ENCODE results near the gene CLPTM1L.

CLPTM1L gene

DNA sequence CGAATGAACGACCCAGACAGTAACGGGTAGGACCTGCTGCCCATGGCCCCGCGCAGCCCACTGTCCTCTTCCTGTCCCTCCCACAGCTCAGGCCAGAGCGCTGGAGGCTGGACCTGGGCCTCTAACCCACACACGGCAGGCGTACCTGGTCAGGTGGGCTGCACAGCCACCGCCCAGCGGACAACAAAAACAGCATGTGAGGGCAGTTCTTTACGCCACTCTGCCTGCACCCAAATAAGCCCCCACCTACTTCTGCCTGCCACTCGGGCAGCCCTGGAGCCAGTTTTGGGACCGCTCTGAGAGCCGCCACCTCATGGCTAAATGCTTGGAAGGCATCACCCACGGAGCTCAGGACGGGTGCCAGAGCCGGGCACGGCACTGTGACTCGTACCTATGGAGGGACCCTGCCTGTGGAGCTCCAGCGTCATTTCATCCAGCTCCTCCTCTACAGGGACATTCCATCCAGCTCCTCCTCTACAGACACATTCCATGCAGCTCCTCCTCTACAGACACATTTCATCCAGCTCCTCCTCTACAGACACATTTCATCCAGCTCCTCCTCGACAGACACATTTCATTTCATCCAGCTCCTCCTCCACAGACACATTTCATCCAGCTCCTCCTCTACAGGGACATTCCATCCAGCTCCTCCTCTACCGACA, 18.9 kb downstream of the CLPTM1L start:
- DNase-seq (ENCODE audit: low read depth), result no peak

DNA sequence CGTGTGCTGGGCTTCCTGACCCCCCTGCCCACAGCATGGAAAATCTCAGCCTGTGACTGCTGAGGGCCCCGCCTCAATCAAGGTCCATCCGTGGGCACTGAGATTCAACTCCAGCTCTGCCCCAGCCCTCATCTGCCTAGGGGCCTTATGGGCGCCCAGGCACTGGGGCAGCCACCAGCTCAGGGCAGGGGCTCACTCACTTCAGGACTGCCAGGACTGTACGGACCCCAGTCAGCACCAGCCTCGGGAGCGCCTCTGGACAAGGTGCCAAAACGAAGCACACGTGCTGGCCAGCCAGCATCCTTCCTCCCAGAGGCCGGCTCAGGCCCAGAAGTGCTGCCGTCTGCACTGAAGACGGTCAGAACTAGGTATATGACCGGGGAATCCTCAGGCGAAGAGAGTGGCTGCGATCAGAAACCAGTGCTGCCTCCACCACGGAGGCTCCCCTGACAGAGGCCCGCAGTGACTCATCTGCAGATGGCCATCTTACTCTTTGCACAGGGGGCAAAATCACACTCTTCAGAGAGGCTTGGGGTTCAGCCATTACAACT, 19.6 kb downstream of the CLPTM1L start:
- no peak for DNase-seq (ENCODE audit: low read depth)

DNA sequence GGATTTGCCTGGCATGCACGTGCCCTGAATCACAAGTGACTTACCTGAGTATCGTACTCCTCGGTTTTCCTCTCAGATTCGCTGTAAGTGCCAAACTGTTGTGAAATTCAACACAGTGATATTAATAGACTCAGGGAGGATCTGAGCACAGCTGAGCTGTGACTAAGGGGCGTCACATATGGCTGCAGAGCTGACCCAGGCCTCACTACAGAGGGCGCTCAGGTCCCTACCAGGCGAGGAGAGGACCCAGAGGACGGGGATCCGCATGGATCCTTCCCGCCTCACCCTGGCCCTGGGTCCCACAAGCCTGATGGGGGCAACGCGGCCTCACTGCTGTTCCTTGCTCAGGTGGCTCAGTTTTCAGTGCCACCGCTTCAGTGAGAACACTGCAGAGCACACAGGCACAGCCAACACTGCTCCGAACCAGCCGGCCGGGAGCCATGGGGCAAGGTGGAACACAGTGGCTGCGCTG, 20.1 kb downstream of the CLPTM1L start:
- no peak for DNase-seq (ENCODE audit: low read depth)

DNA sequence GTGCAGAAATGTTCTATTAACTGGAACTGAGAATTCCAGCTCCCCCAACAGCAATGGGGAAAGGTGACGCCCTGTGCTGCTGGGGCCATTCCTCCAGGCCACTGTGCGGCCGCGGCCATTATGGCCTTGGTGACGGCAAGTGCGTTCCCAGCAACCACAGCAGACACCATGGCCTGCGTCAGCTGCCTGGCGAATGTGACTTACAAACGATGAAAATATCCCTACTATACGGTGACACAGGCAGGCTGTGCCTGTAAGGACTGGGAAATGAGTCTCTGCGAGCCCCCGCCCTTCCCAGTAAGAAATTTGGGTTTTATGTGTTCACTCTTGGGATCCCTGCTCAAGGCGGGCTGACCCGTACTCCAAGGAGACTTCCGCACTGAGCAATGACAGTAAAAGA, 20.6 kb downstream of the CLPTM1L start:
- no peak for DNase-seq (ENCODE audit: low read depth)

DNA sequence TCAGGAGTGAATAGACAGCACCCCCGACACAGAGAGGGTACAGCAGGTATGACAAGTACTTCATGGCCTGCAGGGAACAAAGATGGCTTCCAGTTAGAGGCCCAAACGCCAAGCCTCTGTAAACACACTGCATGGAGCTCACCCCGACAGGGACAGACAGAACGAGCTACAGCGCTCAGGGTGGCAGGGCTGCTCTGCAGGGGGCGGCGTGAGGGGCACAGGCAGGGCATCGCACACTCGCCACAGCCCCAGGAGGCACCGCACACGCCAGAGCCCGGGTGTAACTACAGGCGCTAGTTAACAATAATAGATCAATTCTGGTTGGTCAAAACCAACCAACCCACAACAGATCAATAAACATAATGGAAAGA, 21.1 kb downstream of the CLPTM1L start:
- no peak for DNase-seq (ENCODE audit: low read depth)

DNA sequence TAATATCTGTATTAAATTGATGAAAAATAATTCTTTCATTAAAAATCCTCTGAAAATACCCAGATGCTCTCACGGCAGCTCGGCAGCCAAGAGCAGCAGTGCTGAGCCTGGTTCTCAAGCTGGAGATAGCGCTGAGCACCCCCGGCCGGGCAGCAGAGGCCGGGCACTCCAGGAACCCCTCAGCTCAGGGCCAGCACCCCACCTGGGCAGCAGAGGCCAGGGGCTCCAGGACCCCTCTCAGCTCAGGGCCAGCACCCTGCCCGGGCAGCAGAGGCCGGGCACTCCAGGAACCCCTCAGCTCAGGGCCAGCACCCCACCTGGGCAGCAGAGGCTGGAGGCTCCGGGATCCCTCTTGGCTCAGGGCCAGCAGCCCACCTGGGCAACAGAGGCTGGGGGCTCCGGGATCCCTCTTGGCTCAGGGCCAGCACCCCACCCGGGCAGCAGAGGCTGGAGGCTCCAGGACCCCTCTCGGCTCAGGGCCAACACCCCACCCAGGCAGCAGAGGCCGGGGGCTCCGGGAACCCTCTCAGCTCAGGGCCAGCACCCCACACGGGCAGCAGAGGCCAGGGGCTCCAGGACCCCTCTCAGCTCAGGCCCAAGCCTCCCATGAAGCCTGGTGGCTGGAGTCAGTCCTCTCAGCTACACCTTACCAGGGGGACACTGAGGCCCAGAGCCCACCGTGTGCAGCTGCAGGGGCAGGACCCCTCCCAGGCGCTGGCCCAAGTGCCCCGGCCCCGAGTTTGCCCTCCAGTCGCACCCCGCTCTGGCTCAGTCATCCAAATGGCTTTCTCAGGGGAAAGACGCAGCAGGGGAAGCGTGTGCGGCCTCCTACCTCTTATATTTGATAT, 21.7 kb downstream of the CLPTM1L start:
- no peak for DNase-seq (ENCODE audit: low read depth)

DNA sequence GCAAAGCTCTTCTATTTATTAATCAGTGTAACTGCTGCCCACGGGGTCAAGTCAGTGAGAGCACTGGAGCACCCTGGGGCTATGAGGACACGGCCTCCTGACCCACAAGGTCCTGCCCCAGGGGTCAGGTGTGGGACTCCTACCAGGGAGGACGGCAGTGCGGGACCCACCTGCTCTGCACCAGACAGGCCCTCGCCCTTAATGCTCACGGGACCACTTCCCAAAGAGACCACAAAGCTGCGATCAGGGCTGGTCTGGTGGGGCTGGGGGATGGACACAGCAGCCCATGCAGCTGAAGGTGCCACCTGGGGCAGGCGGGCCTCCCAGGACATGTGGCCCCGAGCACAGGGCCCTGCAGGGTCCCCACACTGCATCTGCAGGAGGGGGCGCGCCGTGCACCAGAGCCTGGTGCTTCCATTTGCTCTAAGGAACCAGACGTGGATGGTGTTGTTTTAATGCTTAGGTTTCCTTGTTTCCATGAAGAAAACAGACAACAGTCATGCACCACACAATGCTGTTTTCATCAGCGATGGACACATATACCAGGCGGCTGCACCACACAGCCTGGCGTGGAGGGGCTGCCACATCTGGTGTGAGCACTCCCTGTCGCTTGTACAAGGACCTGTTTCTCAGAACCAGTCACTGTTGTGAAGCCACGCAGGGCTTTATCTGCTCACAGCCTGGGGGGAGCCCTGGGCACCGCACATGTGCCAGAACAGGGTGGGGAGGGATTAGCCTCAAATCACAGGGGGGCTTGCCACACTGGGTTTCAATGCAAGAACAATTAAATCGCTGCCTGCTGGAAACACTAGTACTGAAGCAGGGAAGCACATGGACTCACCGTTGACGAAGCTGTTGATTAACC, 22.6 kb downstream of the CLPTM1L start:
- DNase-seq (ENCODE audit: low read depth), result no peak

DNA sequence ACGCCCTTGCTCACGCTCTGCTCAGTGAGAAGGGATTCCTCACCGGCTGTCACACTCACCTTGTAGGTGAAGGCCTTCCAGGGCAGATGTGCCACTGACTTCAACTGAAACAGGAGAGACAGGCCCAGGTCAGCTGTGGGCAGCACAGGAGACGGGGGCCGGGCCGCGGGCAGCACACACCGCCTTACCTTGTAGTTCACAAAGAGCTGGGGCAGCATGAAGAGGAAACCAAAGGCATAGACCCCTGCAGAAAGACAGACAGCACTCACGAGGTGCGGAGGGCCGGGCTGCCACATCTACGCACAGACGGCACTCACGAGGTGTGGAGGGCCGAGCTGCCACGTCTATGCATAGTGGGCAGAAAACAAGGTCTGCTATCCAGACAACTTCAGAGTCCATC, 23.3 kb downstream of the CLPTM1L start:
- no peak for DNase-seq (ENCODE audit: low read depth)

DNA sequence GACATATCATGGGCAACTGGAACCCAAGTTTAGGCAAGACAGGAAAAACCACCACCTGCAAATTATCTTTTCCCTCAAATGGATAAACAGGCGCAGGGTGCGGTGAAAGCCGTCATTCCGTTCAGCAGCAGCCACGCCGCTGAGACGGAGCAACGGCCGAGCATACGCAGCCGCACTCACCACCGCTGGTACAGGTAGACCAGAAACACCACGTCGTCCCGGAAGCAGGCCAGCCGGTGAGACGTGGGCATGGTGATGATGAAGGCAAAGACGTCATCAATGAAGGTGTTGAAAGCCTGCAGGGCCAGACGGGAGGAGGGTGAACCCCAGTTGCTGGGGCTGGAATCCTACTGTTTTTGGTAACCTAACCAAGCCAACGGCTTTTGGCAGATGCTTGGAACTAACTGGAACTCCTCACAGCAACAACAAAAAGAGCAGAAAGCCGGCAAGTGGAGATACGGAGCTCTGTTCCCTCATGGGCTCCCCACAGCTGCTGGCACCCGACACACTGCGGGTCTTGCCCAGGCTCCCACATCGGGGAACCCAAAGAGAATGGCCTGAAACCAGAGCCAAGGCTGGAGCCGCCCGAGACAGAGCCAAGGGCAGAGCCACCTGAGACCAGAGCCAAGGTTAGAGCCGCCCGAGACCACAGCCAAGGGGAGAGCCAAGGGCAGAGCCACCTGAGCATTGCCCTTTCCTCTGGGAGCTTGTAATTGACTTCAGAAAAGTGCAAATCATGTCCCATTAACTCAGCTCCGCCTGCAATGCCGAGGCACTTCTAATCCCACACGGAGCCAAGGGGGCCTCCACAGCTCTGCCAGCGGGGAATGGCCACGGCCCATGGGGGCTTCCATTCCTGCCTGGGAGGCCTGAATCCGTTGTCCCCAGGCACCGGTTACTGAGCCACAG, 24.2 kb downstream of the CLPTM1L start:
- DNase-seq (ENCODE audit: low read depth), result no peak

DNA sequence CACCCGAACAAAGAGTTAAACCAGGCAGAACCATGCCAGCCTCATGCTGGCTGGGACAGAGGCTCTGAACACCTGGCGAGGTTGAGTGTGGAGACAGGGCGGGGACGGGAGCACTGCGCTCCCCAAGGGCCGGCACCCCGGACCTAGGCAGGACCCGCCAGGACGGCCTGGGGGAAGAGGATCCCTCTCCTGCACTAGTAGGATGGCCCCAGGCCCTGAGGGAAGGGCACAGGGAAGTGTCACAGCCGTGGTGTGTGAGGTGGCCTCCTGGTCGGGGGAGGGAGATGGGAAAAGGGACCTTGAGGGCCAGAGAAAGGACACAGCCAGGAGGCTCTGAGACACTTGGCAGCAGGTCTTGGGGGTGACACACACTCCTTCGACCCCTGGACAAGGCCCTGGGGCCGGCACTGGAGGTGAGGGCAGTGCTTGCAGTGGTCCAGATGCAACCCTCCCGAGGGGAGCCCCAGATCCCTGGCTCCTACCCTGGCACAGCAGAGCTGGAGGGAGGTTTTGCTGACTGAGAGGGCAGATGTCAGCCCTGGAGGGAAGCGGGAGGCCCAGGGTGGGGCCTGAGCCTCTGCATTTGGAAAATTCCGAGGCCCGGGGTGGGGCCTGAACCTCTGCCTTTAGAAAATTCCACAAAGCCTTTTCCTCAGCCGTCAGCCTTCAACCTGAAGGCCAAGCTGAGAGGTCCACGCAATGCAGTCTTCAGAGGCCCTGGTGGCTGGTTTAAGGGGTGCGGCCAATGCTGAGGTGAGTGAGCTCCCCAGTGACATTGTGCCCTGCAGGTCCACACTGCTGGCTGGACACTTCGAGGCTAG, 25.3 kb downstream of the CLPTM1L start:
- no peak for DNase-seq (ENCODE audit: low read depth)

DNA sequence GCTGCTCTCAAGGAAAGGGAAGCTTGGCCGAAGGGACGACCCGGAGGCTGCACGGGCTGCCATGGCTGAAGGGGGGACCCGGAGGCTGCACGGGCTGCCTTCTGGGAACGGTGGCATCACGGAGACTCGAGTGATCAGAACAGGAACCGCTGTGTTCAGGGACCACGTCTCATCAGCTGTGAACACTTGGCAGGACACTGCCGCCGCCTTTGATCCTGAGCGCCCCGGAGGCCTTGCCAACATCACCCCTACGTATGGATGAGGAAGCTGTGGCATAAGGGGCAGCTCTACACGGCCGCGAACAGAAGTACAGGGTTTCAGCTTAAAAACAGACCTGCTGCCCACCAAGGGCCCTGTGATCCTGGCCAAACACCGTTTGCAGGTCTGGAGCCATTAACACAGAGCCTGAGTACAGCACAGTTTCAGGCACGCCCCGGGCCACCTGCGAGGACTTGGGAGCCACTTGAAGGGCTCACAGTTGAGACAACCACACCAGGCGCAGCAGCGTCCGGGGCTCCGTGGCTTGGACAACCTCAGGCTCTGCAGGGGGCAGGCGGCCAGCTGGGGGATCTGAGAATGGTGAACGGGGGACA, 26.1 kb downstream of the CLPTM1L start:
- DNase-seq (ENCODE audit: low read depth), result no peak

DNA sequence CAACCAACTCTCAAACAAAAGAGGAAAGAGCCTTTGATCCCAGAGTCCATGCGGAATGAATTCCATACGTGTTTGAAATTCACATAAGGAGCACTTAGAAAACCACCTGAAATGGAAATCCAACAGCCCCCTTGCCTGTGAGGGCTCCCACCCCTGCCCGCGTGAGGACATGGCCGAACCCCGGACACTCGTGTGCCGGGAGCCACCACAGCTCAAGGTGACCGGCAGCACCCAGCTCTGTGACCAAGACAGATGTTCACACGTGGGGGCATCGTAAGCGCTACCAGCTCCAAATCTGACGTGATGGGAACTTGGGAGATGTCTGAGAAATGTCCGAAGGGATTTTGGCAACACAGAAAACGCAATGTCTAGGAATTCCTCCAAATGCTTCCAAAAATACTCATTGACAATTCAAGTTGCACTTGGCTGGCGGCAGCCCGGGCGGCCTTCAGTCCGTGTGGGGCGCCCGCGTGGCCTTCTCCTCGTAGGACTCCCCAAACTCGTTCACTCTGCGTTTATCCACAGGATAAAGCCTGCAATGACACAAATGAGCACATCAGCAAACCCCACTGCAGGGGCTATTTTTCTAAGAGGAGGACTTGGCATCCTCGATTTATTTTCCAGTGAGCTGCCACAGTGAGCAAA, 26.9 kb downstream of the CLPTM1L start:
- no peak for DNase-seq (ENCODE audit: low read depth)

DNA sequence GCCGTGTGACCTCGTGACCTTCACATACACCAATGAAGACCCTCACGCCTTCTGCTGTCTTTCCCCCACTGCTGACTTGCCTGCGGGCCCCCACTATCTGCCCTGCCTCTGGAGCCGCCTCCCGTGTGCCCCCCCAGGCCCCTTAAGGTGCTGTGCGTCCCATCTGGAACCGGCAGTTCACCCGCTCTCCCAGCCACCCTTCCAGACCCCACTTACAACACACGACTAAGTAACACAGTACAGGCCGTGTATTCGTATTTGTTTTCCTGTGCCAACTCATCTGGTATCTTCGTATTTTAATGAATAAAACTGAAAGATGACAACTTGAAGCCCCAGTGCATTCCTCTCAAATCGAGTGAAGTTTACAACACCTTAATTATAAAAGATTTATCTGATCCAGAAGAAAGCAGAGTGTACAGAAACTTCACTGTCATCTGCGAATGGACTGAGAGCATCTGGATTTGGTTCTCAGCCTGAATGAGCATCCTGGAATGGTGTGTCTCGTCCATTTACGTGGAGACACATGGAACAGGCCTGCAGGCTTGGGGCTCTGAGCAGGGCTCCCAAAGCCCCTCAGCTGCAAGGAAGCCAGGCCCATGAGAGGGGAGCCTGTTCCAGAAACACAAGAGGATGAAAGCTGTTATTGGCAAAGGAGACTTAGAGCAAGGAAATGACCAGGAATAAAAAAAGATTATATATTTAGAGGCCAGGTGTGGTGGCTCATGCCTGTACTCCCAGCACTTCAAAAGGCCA, 28.1 kb downstream of the CLPTM1L start:
- no peak for DNase-seq (ENCODE audit: low read depth)

DNA sequence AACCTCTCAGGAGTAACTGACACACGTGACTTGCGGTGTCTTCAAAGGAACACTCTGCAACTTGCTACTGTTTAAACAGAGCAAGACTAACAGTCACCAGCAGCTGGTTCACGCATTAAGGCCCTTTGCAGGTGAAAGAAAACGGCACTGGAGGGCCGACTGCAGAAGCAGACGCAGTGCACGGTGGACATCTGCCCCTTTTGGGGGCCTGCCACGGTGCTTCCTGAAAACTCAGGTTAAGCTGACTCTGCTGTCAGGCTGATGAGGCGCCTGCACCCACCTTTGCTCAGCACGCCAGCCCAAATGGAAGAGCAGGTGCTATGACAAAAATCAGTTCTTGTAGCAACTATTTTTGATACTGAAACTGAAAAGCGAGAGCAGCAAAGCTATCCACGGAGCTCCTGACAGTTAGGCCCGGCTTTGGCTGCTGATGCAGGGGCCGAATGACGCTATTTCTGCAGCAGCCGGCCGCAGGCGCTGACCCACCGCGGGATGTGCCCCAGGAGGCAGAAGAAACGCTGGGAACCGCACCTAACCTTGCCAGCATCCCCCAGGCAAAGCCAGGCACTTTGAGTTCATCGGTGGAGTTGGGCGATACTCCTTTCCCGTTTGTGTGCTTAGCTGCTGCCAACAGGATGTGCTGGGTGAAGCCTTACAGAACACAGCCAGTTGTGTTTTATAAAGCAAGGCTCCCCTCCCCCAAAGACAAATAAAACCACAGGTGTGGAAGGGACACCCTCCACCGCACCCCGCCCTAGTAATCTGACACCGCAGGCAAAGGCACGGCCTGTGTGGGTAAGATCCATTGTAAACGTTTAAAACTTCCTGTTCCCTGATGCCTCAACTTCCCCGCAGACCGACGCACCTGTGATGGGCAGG, 29.0 kb downstream of the CLPTM1L start:
- DNase-seq (ENCODE audit: low read depth), result no peak

DNA sequence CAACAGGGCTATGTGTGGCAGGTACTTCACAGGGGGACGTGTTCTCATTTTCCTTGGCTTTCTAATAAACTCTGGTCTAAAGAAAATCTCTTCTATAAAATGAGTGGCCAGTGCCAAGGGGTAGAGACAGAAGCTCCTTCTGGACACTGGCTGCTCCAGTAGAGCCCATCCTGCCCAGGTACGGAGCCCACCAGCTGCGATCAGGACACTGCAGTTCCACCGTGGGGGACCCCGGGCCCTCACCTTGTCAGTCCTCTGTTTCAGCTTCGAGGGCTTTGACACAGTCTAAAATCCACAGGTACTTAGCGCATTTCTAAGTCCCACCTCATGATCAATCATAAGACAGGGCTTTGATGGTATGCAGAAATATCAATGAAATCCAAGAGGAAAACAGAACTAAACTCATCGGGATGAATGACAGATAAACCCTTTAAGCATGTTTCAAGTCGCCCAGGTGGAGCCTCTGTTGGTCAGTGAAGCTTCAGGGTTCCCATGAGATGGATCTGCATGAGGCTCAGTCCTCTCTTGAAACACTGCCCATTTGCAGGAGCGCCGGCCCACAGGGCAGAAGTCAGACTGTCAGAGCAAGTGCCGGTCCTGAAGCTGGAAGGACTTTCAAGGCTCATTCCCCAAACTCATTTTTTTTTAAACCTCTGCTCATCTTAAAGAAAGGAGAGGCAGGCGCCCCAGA, 29.7 kb downstream of the CLPTM1L start:
- DNase-seq (ENCODE audit: low read depth), result no peak

DNA sequence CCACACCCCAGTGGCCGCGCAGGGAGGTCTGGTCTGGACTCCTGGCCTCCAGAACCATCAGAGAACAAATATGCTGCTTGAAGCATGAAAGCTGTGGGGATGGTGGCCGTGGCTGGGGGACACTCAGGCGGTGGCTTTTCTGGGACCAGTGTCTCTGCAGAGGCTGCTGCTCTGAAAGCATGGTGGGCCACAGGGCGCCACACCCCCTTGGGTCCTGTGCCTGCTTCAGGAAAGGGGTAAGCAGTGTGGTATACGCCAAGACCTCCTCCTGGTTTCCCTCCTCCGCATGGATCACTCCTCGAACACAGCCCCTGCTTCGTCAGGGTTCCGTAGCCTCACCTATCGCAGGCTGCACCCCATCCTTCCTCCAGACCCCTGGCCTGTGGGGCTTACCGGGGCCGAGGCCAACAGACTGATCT, 30.3 kb downstream of the CLPTM1L start:
- DNase-seq (ENCODE audit: low read depth), result no peak
